HCT116 (cell line): ENCODE results near the gene SLC17A4. TPM values are rescaled to one million over a fixed set of nuclear protein-coding genes. Genes with fewer than 3 reads are reported as not detected.

Experiments
- ATAC-seq: fragments of 200-7000 bp; cut with Tn5 transposase; 2 replicates; pipeline ENCODE4 v1.9.1; 2020; ENCODE audit warnings: mild to moderate bottlenecking, moderate library complexity
- BruUV-seq: library from RNA; stranded (reverse); fragments of 400-500 nt; replicated peaks from 2 replicates; lab custom pipeline; 2021; lab: Mats Ljungman, UMichigan
- CTCF ChIA-PET: fragments of 300-600 bp; sonication (Branson Sonifier 250); formaldehyde crosslinking; loops from one replicate; lab custom pipeline; 2021; ENCODE audit warnings: antibody characterized with exemption; lab: Charles Lee
- POLR2A ChIA-PET: fragments of 300-600, 350-600 bp; sonication (Branson Sonifier 250); formaldehyde crosslinking; loops from one replicate; lab custom pipeline; 2021; ENCODE audit warnings: antibody characterized with exemption; lab: Charles Lee
- RAD21 ChIA-PET, 2 experiments: fragments of 300-600 bp; sonication (Branson Sonifier 250); formaldehyde crosslinking; loops; one replicate each; lab custom pipeline; 2023; ENCODE audit warnings: low total read pairs in 2 of 2; ENCODE audit not compliant: uncharacterized antibody in 2 of 2, unreplicated experiment in 2 of 2, low non-redundant PET in 1 of 2; lab: Charles Lee
- DNase-seq: peaks from one replicate; pipeline ENCODE4 v3.0.0-alpha.2; 2010; ENCODE audit warnings: low read depth, low spot score
- H2AFZ ChIP-seq: fragments of 200-600 bp; shearing (Covaris generic), sonication (generic); 2 replicates; pipeline ENCODE4 v1.6.1; 2017; ENCODE audit warnings: low read depth, mixed run types, mixed read lengths, antibody characterized with exemption, low read length; ENCODE audit not compliant: poor library complexity, severe bottlenecking
- H3K27ac ChIP-seq: 2 replicates; pipeline ENCODE4 v1.5.1; 2012; ENCODE audit warnings: low read depth, low read length
- H3K27me3 ChIP-seq: fragments of 200-600 bp; sonication (generic); 2 replicates; pipeline ENCODE4 v1.6.1; 2016; ENCODE audit warnings: mixed run types, low read length, mixed read lengths; ENCODE audit not compliant: insufficient read depth
- H3K36me3 ChIP-seq, 2 experiments: fragments of 200-500 bp in 1 of 2; fragments of 200-600 bp in 1 of 2; sonication (Bioruptor generic) in 1 of 2; sonication (generic) in 1 of 2; 2 replicates each; pipeline versions ENCODE4 v1.5.1 to v1.6.1; 2014 to 2016; ENCODE audit warnings: low read length in 2 of 2, inconsistent platforms in 1 of 2, mixed read lengths in 1 of 2, mixed run types in 1 of 2; ENCODE audit not compliant: insufficient read depth in 2 of 2, control insufficient read depth in 1 of 2
- H3K4me1 ChIP-seq, 2 experiments: fragments of 200-600 bp in 1 of 2; sonication (generic) in 1 of 2; 2 replicates each; pipeline versions ENCODE4 v1.5.1 to v1.6.1; 2012 to 2017; ENCODE audit warnings: low read length in 2 of 2, inconsistent platforms in 1 of 2, mild to moderate bottlenecking in 1 of 2, mixed read lengths in 1 of 2, mixed run types in 1 of 2, moderate library complexity in 1 of 2; ENCODE audit not compliant: insufficient read depth in 2 of 2, control insufficient read depth in 1 of 2
- H3K4me2 ChIP-seq: fragments of 200-600 bp; sonication (generic); 2 replicates; pipeline ENCODE4 v1.6.1; 2017; ENCODE audit warnings: mixed run types, low read length, mixed read lengths
- H3K4me3 ChIP-seq, 2 experiments: fragments of 200-600 bp in 1 of 2; sonication (generic) in 1 of 2; replicated peaks in 1 of 2; 2 replicates each; pipeline ENCODE4 v1.5.1; 2011 to 2016; ENCODE audit warnings: low read length in 2 of 2, control low read depth in 1 of 2, low read depth in 1 of 2, mild to moderate bottlenecking in 1 of 2, mixed read lengths in 1 of 2, mixed run types in 1 of 2
- H3K79me2 ChIP-seq: fragments of 200-600 bp; sonication (generic); 2 replicates; pipeline ENCODE4 v1.6.1; 2017; ENCODE audit warnings: mild to moderate bottlenecking, mixed run types, low read length, moderate library complexity, mixed read lengths; ENCODE audit not compliant: insufficient read depth
- H3K9ac ChIP-seq: fragments of 200-600 bp; sonication (generic); 2 replicates; pipeline ENCODE4 v1.6.1; 2016; ENCODE audit warnings: low read length, mixed read lengths
- H3K9me2 ChIP-seq: fragments of 200-600 bp; sonication (generic), shearing (Covaris generic); 2 replicates; pipeline ENCODE4 v1.6.1; 2017; ENCODE audit warnings: mixed run types, mild to moderate bottlenecking, moderate library complexity; ENCODE audit not compliant: insufficient read depth
- H3K9me3 ChIP-seq, 2 experiments: fragments of 200-500 bp in 1 of 2; fragments of 200-600 bp in 1 of 2; sonication (Bioruptor generic) in 1 of 2; sonication (generic) in 1 of 2; 2 replicates each; pipeline ENCODE4 v1.6.1; 2014 to 2017; ENCODE audit warnings: low read length in 2 of 2, mixed read lengths in 2 of 2, inconsistent platforms in 1 of 2, low read depth in 1 of 2, mild to moderate bottlenecking in 1 of 2, mixed run types in 1 of 2, moderate library complexity in 1 of 2; ENCODE audit not compliant: control insufficient read depth in 1 of 2, insufficient read depth in 1 of 2
- H4K20me1 ChIP-seq: fragments of 200-600 bp; sonication (generic), shearing (Covaris generic); 2 replicates; pipeline ENCODE4 v1.6.1; 2017; ENCODE audit warnings: mixed run types, mild to moderate bottlenecking, moderate library complexity; ENCODE audit not compliant: insufficient read depth
- ATF3 ChIP-seq: IDR thresholded peaks from 2 replicates; pipeline ENCODE4 v1.6.1; 2012
- CBX3 ChIP-seq: IDR thresholded peaks from 2 replicates; pipeline ENCODE4 v1.6.1; 2012; ENCODE audit warnings: low read depth
- CTCF ChIP-seq, 3 experiments: fragments of 200-600 bp in 1 of 3; sonication (generic) in 1 of 3; IDR thresholded peaks in 2 of 3; conservative IDR thresholded peaks in 1 of 3; 2 replicates each; pipeline ENCODE4 v1.5.1; 2012 to 2017; ENCODE audit warnings: low read depth in 2 of 3, low read length in 2 of 3, antibody characterized with exemption in 1 of 3, borderline replicate concordance in 1 of 3, control low read depth in 1 of 3, mild to moderate bottlenecking in 1 of 3, mixed read lengths in 1 of 3, mixed run types in 1 of 3, moderate library complexity in 1 of 3; ENCODE audit not compliant: insufficient read depth in 1 of 3
- EGR1 ChIP-seq: IDR thresholded peaks from 2 replicates; pipeline ENCODE4 v1.6.1; 2012; ENCODE audit warnings: low read depth
- ELF1 ChIP-seq: IDR thresholded peaks from 2 replicates; pipeline ENCODE4 v1.6.1; 2012; ENCODE audit warnings: low read depth, borderline replicate concordance
- EZH2 ChIP-seq: fragments of 200-600 bp; sonication (generic); IDR thresholded peaks from 2 replicates; pipeline ENCODE4 v1.6.1; 2017; ENCODE audit warnings: antibody characterized with exemption, mixed run types
- EZH2phosphoT487 ChIP-seq: fragments of 200-600 bp; IDR thresholded peaks from 2 replicates; pipeline ENCODE4 v1.6.1; 2018; ENCODE audit warnings: antibody characterized with exemption, borderline replicate concordance
- JUND ChIP-seq: IDR thresholded peaks from 2 replicates; pipeline ENCODE4 v1.6.1; 2012
- MAX ChIP-seq: IDR thresholded peaks from 2 replicates; pipeline ENCODE4 v1.6.1; 2012
- POLR2A ChIP-seq: IDR thresholded peaks from 2 replicates; pipeline ENCODE4 v1.7.0; 2011; ENCODE audit warnings: borderline replicate concordance; ENCODE audit not compliant: insufficient read depth, insufficient read length; ENCODE audit errors: extremely low read depth
- POLR2AphosphoS5 ChIP-seq: IDR thresholded peaks from 2 replicates; pipeline ENCODE4 v1.6.1; 2011; ENCODE audit warnings: mild to moderate bottlenecking, low read depth, low read length, moderate library complexity
- REST ChIP-seq: IDR thresholded peaks from 2 replicates; pipeline ENCODE4 v1.6.1; 2012; ENCODE audit warnings: low read depth
- SRF ChIP-seq: IDR thresholded peaks from 2 replicates; pipeline ENCODE4 v1.6.1; 2012; ENCODE audit warnings: low read depth
- TCF7L2 ChIP-seq: IDR thresholded peaks from 2 replicates; pipeline ENCODE4 v1.7.0; 2011; ENCODE audit warnings: borderline replicate concordance, inconsistent platforms; ENCODE audit not compliant: insufficient read depth, insufficient read length; ENCODE audit errors: extremely low read depth
- YY1 ChIP-seq: IDR thresholded peaks from 2 replicates; pipeline ENCODE4 v1.6.1; 2011; ENCODE audit warnings: low read length, low read depth, moderate library complexity, mild to moderate bottlenecking; ENCODE audit not compliant: insufficient replicate concordance; ENCODE audit errors: extremely low read depth
- ZBTB33 ChIP-seq: IDR thresholded peaks from 2 replicates; pipeline ENCODE4 v1.6.1; 2011; ENCODE audit warnings: mild to moderate bottlenecking, low read length, moderate library complexity; ENCODE audit not compliant: insufficient replicate concordance; ENCODE audit errors: extremely low read depth
- ZFX ChIP-seq: fragments of 450-650 bp; IDR thresholded peaks from 2 replicates; pipeline ENCODE4 v1.6.1; 2017
- ZNF274 ChIP-seq: fragments of 200-500 bp; sonication (Bioruptor generic); IDR thresholded peaks from 2 replicates; pipeline ENCODE4 v1.6.1; 2014; ENCODE audit warnings: mild to moderate bottlenecking, low read depth, low read length, inconsistent platforms
- intact Hi-C: fragments of 100-400 bp; cut with micrococcal nuclease; formaldehyde crosslinking; loops from 2 replicates; pipeline ENCODE4 v1.10.0; 2022
- total RNA-seq: library from RNA; stranded (reverse); gene quantifications from one replicate; pipeline ENCODE4 v1.2.1, GENCODE V29; 2021; ENCODE audit not compliant: unreplicated experiment

The SLC17A4 gene
- total RNA-seq, 1 experiment from 2014 or later, result not detected

- H3K27me3 ChIP-seq, result no peaks in the 10 kb centered on the region
- POLR2A ChIA-PET, result no interaction called here
- H3K27ac ChIP-seq, result no peak overlapping the region
- no peaks in the 10 kb centered on the region for H3K4me1 ChIP-seq
- H3K36me3 ChIP-seq, result no peaks in the 10 kb centered on the region
- BruUV-seq, result no TSS peak
- TF ChIP-seq POLR2AphosphoS5 (no peak), POLR2A (no peak), MAX (no peak), CBX3 (no peak), EZH2phosphoT487 (no peak), TCF7L2 (no peak), SRF (no peak), ATF3 (no peak), EGR1 (no peak), YY1 (no peak), ELF1 (no peak), ZBTB33 (no peak), JUND (no peak), REST (no peak), CTCF (IDR thresholded peaks at IDR 0.05 in 2 of 3, conservative IDR thresholded peaks at IDR 0.05 in 1 of 3; ENCODE audit: borderline replicate concordance in 1 of 3, insufficient read depth in 1 of 3, low read depth in 2 of 3, low read length in 2 of 3) (no peak), ZFX (no peak), ZNF274 (no peak), EZH2 (no peak)
- DNase-seq, result no peak
- H3K9me3 ChIP-seq, result no peaks in the 10 kb centered on the region
- CTCF ChIA-PET, result interaction anchor here (2.7 kb wide), 1 partner anchor 39 kb away, joined by 14 read pairs; no protein-coding TSS in a partner anchor
- no peak overlapping the region for H3K9ac ChIP-seq
- H2AFZ ChIP-seq, result no peak overlapping the region
- RAD21 ChIA-PET, result no interaction called here
- H3K79me2 ChIP-seq, result no peaks in the 10 kb centered on the region
- H3K4me3 ChIP-seq, result no peak overlapping the region
- H4K20me1 ChIP-seq, result no peaks in the 10 kb centered on the region
- intact Hi-C loops, result loop anchor here (2.0 kb wide), 1 partner anchor 29 kb away; no protein-coding TSS in a partner anchor
- H3K4me2 ChIP-seq, result no peak overlapping the region
- no peaks in the 10 kb centered on the region for H3K9me2 ChIP-seq
- ATAC-seq, result no peak
Observed at GRCh38 chr6:25757936-25758642, 3.5 kb downstream of the SLC17A4 start.
